H1 (cell line): Measurements from ENCODE around the gene EFNA3. TPM values are rescaled to one million over a fixed set of nuclear protein-coding genes. Genes with fewer than 3 reads are reported as not detected.

Source experiments
- CTCF ChIA-PET: fragments of 300-600 bp; sonication (Branson Sonifier 250); formaldehyde crosslinking; loops from one replicate; lab custom pipeline; 2021; ENCODE audit not compliant: partially characterized antibody; lab: Charles Lee
- POLR2A ChIA-PET: fragments of 300-600 bp; sonication (Branson Sonifier 250); formaldehyde crosslinking; loops from one replicate; lab custom pipeline; 2021; ENCODE audit warnings: inconsistent platforms; ENCODE audit not compliant: partially characterized antibody; lab: Charles Lee
- DNase-seq, 2 experiments: peaks; one replicate each; pipeline versions ENCODE4 v3.0.0 to v3.0.0-alpha.2; 2010 to 2022; ENCODE audit warnings: low spot score in 2 of 2, low read depth in 1 of 2, mixed read lengths in 1 of 2
- FAIRE-seq: peaks from 2 replicates; lab custom pipeline; 2011; peaks lifted over from hg19 to GRCh38; lab: Jason Lieb, UNC
- H2AFZ ChIP-seq: 2 replicates; pipeline ENCODE4 v1.8.1; 2012; ENCODE audit warnings: low read length, inconsistent platforms
- H2AK5ac ChIP-seq: 2 replicates; pipeline ENCODE4 v1.6.1; 2013; ENCODE audit warnings: low read depth, low read length
- H2BK120ac ChIP-seq: replicated peaks from 2 replicates; pipeline ENCODE3; 2013; ENCODE audit warnings: low read depth, low read length, inconsistent platforms
- H2BK12ac ChIP-seq: 2 replicates; pipeline ENCODE4 v1.6.1; 2013; ENCODE audit warnings: low read depth, low read length
- H2BK15ac ChIP-seq: 2 replicates; pipeline ENCODE4 v1.6.1; 2013; ENCODE audit warnings: low read length
- H2BK20ac ChIP-seq: 2 replicates; pipeline ENCODE4 v1.6.1; 2013; ENCODE audit warnings: low read length
- H2BK5ac ChIP-seq: 2 replicates; pipeline ENCODE4 v1.6.1; 2013; ENCODE audit warnings: low read depth, low read length
- H3K14ac ChIP-seq: 2 replicates; pipeline ENCODE4 v1.6.1; 2013; ENCODE audit warnings: inconsistent platforms; ENCODE audit not compliant: insufficient read length
- H3K18ac ChIP-seq: 2 replicates; pipeline ENCODE4 v1.6.1; 2013; ENCODE audit warnings: low read length; ENCODE audit errors: extremely low read depth
- H3K23ac ChIP-seq: 2 replicates; pipeline ENCODE4 v1.6.1; 2013; ENCODE audit warnings: inconsistent platforms; ENCODE audit not compliant: insufficient read length
- H3K23me2 ChIP-seq: 2 replicates; pipeline ENCODE4 v1.6.1; 2013; ENCODE audit warnings: low read depth, low read length
- H3K27ac ChIP-seq: 2 replicates; pipeline ENCODE4 v1.6.1; 2011; ENCODE audit warnings: low read depth, low read length, inconsistent platforms
- H3K27me3 ChIP-seq, 4 experiments: replicated peaks in 1 of 4; 1 replicate in 1 of 4; 2 replicates in 3 of 4; pipeline versions ENCODE4 v1.6.1 to v1.8.1; 2011 to 2013; ENCODE audit warnings: low read length in 3 of 4, mild to moderate bottlenecking in 3 of 4, inconsistent platforms in 2 of 4, mixed read lengths in 2 of 4, moderate library complexity in 1 of 4; ENCODE audit not compliant: control insufficient read depth in 3 of 4, insufficient read depth in 3 of 4; ENCODE audit errors: extremely low read depth in 1 of 4
- H3K36me3 ChIP-seq, 4 experiments: 2 replicates each; pipeline versions ENCODE4 v1.6.1 to v1.8.1; 2011 to 2013; ENCODE audit warnings: mild to moderate bottlenecking in 4 of 4, low read length in 3 of 4, moderate library complexity in 2 of 4, control low read depth in 1 of 4, inconsistent platforms in 1 of 4; ENCODE audit not compliant: insufficient read depth in 4 of 4, control insufficient read depth in 2 of 4
- H3K4ac ChIP-seq: replicated peaks from 2 replicates; pipeline ENCODE3; 2013; ENCODE audit warnings: low read length, low read depth, mixed read lengths, inconsistent platforms; ENCODE audit not compliant: insufficient read length
- H3K4me1 ChIP-seq, 4 experiments: replicated peaks in 1 of 4; 1 replicate in 1 of 4; 2 replicates in 3 of 4; pipeline versions ENCODE4 v1.6.1 to v1.8.1; 2011 to 2013; ENCODE audit warnings: low read length in 3 of 4, inconsistent platforms in 2 of 4, mixed read lengths in 1 of 4; ENCODE audit not compliant: insufficient read depth in 4 of 4, control insufficient read depth in 3 of 4
- H3K4me2 ChIP-seq, 2 experiments: 2 replicates each; pipeline versions ENCODE4 v1.6.1 to v1.8.1; 2011 to 2013; ENCODE audit warnings: low read depth in 2 of 2, low read length in 2 of 2, control low read depth in 1 of 2, inconsistent platforms in 1 of 2, mild to moderate bottlenecking in 1 of 2; ENCODE audit not compliant: insufficient read depth in 1 of 2
- H3K4me3 ChIP-seq, 4 experiments: fragments of 200-600, 300-600 bp in 1 of 4; sonication (generic), shearing (Covaris generic), sonication (Bioruptor Twin) in 1 of 4; 2 replicates each; pipeline versions ENCODE4 v1.5.1 to v1.8.1; 2011 to 2016; ENCODE audit warnings: low read length in 4 of 4, low read depth in 3 of 4, control low read depth in 2 of 4, inconsistent platforms in 2 of 4, mild to moderate bottlenecking in 2 of 4, mixed read lengths in 1 of 4, moderate library complexity in 1 of 4; ENCODE audit not compliant: insufficient read depth in 2 of 4; ENCODE audit errors: extremely low read depth in 1 of 4
- H3K56ac ChIP-seq: replicated peaks from 2 replicates; pipeline ENCODE3; 2013; ENCODE audit warnings: low read depth, mild to moderate bottlenecking, mixed read lengths, low read length, inconsistent platforms; ENCODE audit not compliant: insufficient read length
- H3K79me1 ChIP-seq: 2 replicates; pipeline ENCODE4 v1.6.1; 2013; ENCODE audit warnings: low read depth, low read length, control low read depth
- H3K79me2 ChIP-seq, 2 experiments: 2 replicates each; pipeline versions ENCODE4 v1.6.1 to v1.8.1; 2012 to 2013; ENCODE audit warnings: low read length in 2 of 2, mild to moderate bottlenecking in 2 of 2, inconsistent platforms in 1 of 2; ENCODE audit not compliant: insufficient read depth in 2 of 2, control insufficient read depth in 1 of 2
- H3K9ac ChIP-seq, 4 experiments: replicated peaks in 1 of 4; 1 replicate in 1 of 4; 2 replicates in 3 of 4; pipeline versions ENCODE4 v1.6.1 to v1.8.1; 2011 to 2013; ENCODE audit warnings: low read depth in 3 of 4, low read length in 3 of 4, control low read depth in 2 of 4, mild to moderate bottlenecking in 2 of 4, moderate library complexity in 2 of 4, inconsistent platforms in 1 of 4; ENCODE audit errors: extremely low read depth in 1 of 4
- H3K9me3 ChIP-seq, 2 experiments: 2 replicates each; pipeline versions ENCODE4 v1.6.1 to v1.8.1; 2012 to 2013; ENCODE audit warnings: mild to moderate bottlenecking in 2 of 2, moderate library complexity in 2 of 2, control low read depth in 1 of 2, inconsistent platforms in 1 of 2, low read depth in 1 of 2, low read length in 1 of 2, mixed read lengths in 1 of 2; ENCODE audit not compliant: insufficient read depth in 2 of 2
- H4K20me1 ChIP-seq, 2 experiments: replicated peaks in 1 of 2; 2 replicates each; pipeline versions ENCODE3 to v1.8.1; 2011 to 2013; ENCODE audit warnings: inconsistent platforms in 2 of 2, low read length in 2 of 2, mild to moderate bottlenecking in 1 of 2; ENCODE audit not compliant: insufficient read depth in 2 of 2, control insufficient read depth in 1 of 2
- H4K5ac ChIP-seq: 2 replicates; pipeline ENCODE4 v1.6.1; 2013; ENCODE audit warnings: low read length, low read depth, mixed read lengths, inconsistent platforms; ENCODE audit not compliant: insufficient read length
- H4K8ac ChIP-seq: 2 replicates; pipeline ENCODE4 v1.8.0; 2013; ENCODE audit warnings: mild to moderate bottlenecking, moderate library complexity, low read length, inconsistent platforms; ENCODE audit not compliant: insufficient read depth; ENCODE audit errors: extremely low read depth
- H4K91ac ChIP-seq: replicated peaks from 2 replicates; pipeline ENCODE3; 2013; ENCODE audit warnings: low read length, mixed read lengths, inconsistent platforms; ENCODE audit not compliant: insufficient read length
- CBX5 ChIP-seq: fragments of 300-800, 300-1000 bp; sonication (generic); IDR thresholded peaks from 2 replicates; pipeline ENCODE4 v1.7.1; 2016; ENCODE audit warnings: antibody characterized with exemption, low read length, low read depth
- CTBP2 ChIP-seq: IDR thresholded peaks from 2 replicates; pipeline ENCODE4 v1.7.0; 2011; ENCODE audit warnings: borderline replicate concordance, mild to moderate bottlenecking, moderate library complexity, mixed read lengths, low read length; ENCODE audit not compliant: insufficient read depth, insufficient read length
- EGR1 ChIP-seq: IDR thresholded peaks from 2 replicates; pipeline ENCODE4 v1.6.1; 2011; ENCODE audit warnings: low read depth, low read length, borderline replicate concordance
- GTF2F1 ChIP-seq: IDR thresholded peaks from 2 replicates; pipeline ENCODE4 v1.6.1; 2012; ENCODE audit warnings: low read depth, low read length, improper control_type of control experiment, borderline replicate concordance
- NANOG ChIP-seq: IDR thresholded peaks from 2 replicates; pipeline ENCODE4 v1.6.1; 2011; ENCODE audit warnings: low read length, low read depth, mild to moderate bottlenecking, inconsistent platforms; ENCODE audit not compliant: insufficient read depth, poor library complexity, severe bottlenecking
- NRF1 ChIP-seq: IDR thresholded peaks from 2 replicates; pipeline ENCODE4 v1.6.1; 2011; ENCODE audit warnings: mild to moderate bottlenecking, low read depth, low read length, improper control_type of control experiment
- POLR2AphosphoS5 ChIP-seq: IDR thresholded peaks from 2 replicates; pipeline ENCODE4 v1.6.1; 2011; ENCODE audit warnings: low read depth, low read length
- RAD21 ChIP-seq, 2 experiments: IDR thresholded peaks in 1 of 2; conservative IDR thresholded peaks in 1 of 2; 2 replicates each; pipeline ENCODE4 v1.6.1; 2011; ENCODE audit warnings: low read depth in 2 of 2, low read length in 2 of 2, improper control_type of control experiment in 1 of 2, inconsistent platforms in 1 of 2, mild to moderate bottlenecking in 1 of 2, moderate library complexity in 1 of 2
- SIN3A ChIP-seq, 2 experiments: IDR thresholded peaks in 1 of 2; conservative IDR thresholded peaks in 1 of 2; 2 replicates each; pipeline ENCODE4 v1.6.1; 2011 to 2012; ENCODE audit warnings: low read length in 2 of 2, improper control_type of control experiment in 1 of 2, low read depth in 1 of 2, mild to moderate bottlenecking in 1 of 2
- SP1 ChIP-seq: IDR thresholded peaks from 2 replicates; pipeline ENCODE4 v1.6.1; 2011; ENCODE audit warnings: low read depth, low read length
- SP2 ChIP-seq: IDR thresholded peaks from 2 replicates; pipeline ENCODE4 v1.6.1; 2012; ENCODE audit warnings: mild to moderate bottlenecking, low read length, inconsistent platforms
- TAF1 ChIP-seq: IDR thresholded peaks from 2 replicates; pipeline ENCODE4 v1.6.1; 2011; ENCODE audit warnings: mild to moderate bottlenecking, low read depth, low read length
- TAF7 ChIP-seq: optimal IDR thresholded peaks from 2 replicates; pipeline ENCODE3; 2011; ENCODE audit warnings: low read depth, mild to moderate bottlenecking, inconsistent platforms, low read length, moderate library complexity, borderline replicate concordance
- ZNF274 ChIP-seq: IDR thresholded peaks from 2 replicates; pipeline ENCODE4 v1.7.0; 2012; ENCODE audit warnings: low read length, borderline replicate concordance; ENCODE audit errors: extremely low read depth
- WGBS, 2 experiments: shearing (Covaris generic) in 1 of 2; methylation state at CpG; one replicate each; pipeline versions ENCODE4 v1.1.6 to v1.1.7; 2013 to 2015; ENCODE audit warnings: low lambda C conversion rate in 2 of 2, mixed read lengths in 2 of 2, inconsistent platforms in 1 of 2, low coverage in 1 of 2, missing lambda C conversion rate in 1 of 2; ENCODE audit not compliant: insufficient replicate concordance in 2 of 2, insufficient coverage in 1 of 2, insufficient read length in 1 of 2; ENCODE audit errors: extremely low coverage in 1 of 2, missing lambda C conversion rate in 1 of 2; 5-methylcytosine and 5-hydroxymethylcytosine counted together
- polyA plus RNA-seq, 7 experiments: library from polyadenylated mRNA; depleted of rRNA in 3 of 7; stranded (reverse) in 5 of 7; unstranded in 2 of 7; fragments of >200 nt in 5 of 7; fragments of 200-250 nt in 2 of 7; gene quantifications; 1 replicate in 5 of 7; 2 replicates in 1 of 7; 4 replicates in 1 of 7; pipeline versions ENCODE4 v1.2.1 to v1.2.3, GENCODE V29; 2011 to 2013; ENCODE audit warnings: missing spikeins in 2 of 7, mixed read lengths in 2 of 7
- total RNA-seq: library from RNA; stranded (reverse); fragmentation: NEBNext Ultra II Directional; extraction: Animal tissue kit (Norgen Biotek cat#: 25700); gene quantifications from 2 replicates; pipeline ENCODE4 v1.2.1, GENCODE V29; 2021

Gene EFNA3
- total and polyA plus RNA-seq, 2 of the 8 experiments (the other 6 are each of a cell fraction or from before 2014, with no cell fraction given), result 10.8 to 13.8 TPM

DNA sequence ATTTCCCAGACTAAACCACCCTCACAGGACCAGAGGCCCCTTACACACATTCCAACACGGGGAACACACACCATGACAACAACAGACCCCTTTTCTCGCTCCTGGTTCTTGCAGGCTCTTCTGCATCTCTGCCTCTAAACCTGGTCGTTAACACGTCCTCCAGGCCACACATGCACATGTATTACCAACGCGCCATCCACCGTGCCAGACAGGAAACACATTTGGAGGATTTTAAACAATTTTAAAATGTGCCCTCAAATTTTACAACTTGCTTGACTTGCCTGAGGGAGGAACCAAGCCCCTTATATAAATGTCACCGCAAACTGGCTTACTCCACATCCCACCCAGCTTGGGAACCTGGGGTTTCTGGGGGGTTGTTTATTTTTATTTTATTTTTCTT, 32.2 kb downstream of the EFNA3 start:
- ChIA-PET POLR2A (interaction anchor here (0.6 to 1.6 kb wide), 2 partner anchors 10 to 1102 kb away, joined by 3 to 7 read pairs; partner anchors contain the start of gene PMF1), CTCF (interaction anchor here (0.6 to 1.1 kb wide), 3 partner anchors 16 to 225 kb away, joined by 3 to 4 read pairs (median 4); no protein-coding TSS in a partner anchor)
- H4K20me1 ChIP-seq, result peaks cover 0 to 4% of the 10 kb centered on the region in 2 experiments
- no peak overlapping the region for H2BK12ac ChIP-seq
- H3K4me1 ChIP-seq, result peaks cover 0 to 3% (median 0%) of the 10 kb centered on the region in 4 experiments; a peak in 2 of 7 replicates
- no peak overlapping the region for H3K27ac ChIP-seq
- H2BK5ac ChIP-seq, result no peak overlapping the region
- H3K14ac ChIP-seq, result no peak overlapping the region
- H3K4me2 ChIP-seq, result no peak overlapping the region
- TF ChIP-seq NANOG (no peak), TAF1 (no peak), NRF1 (no peak), GTF2F1 (no peak), RAD21 (IDR thresholded peaks at IDR 0.05 in 1 of 2, conservative IDR thresholded peaks at IDR 0.05 in 1 of 2; ENCODE audit: low read depth in 2 of 2, low read length in 2 of 2) (no peak), CBX5 (no peak), POLR2AphosphoS5 (no peak), EGR1 (no peak), SP1 (no peak), ZNF274 (no peak), SIN3A (conservative IDR thresholded peaks at IDR 0.05 in 1 of 2, IDR thresholded peaks at IDR 0.05 in 1 of 2; ENCODE audit: low read depth in 1 of 2, low read length in 2 of 2) (no peak), TAF7 (no peak), CTBP2 (no peak), SP2 (no peak)
- no peak overlapping the region for H3K4me3 ChIP-seq
- no peak overlapping the region for H3K23ac ChIP-seq
- H4K8ac ChIP-seq, result no peak overlapping the region
- no peak overlapping the region for H3K9ac ChIP-seq
- WGBS, 2 experiments, result 89% methylated on average over 8 of the region's 8 CpGs; no CpG with 5 or more reads in 1 of the 2 experiments
- no peaks in the 10 kb centered on the region for H3K23me2 ChIP-seq
- H3K36me3 ChIP-seq, result no peaks in the 10 kb centered on the region
- no peak overlapping the region for H3K4ac ChIP-seq
- no peak overlapping the region for H3K56ac ChIP-seq
- H4K5ac ChIP-seq, result no peak overlapping the region
- no peak overlapping the region for H2BK20ac ChIP-seq
- H3K27me3 ChIP-seq, result no peaks in the 10 kb centered on the region
- DNase-seq (no peak), FAIRE-seq (no peak)
- no peak overlapping the region for H2AFZ ChIP-seq
- no peaks in the 10 kb centered on the region for H3K79me1 ChIP-seq
- H2BK120ac ChIP-seq, result no peak overlapping the region
- no peaks in the 10 kb centered on the region for H3K9me3 ChIP-seq
- H2AK5ac ChIP-seq, result no peak overlapping the region
- no peak overlapping the region for H3K18ac ChIP-seq
- no peak overlapping the region for H4K91ac ChIP-seq
- no peak overlapping the region for H2BK15ac ChIP-seq
- no peaks in the 10 kb centered on the region for H3K79me2 ChIP-seq
